ENCODE data around the gene REEP3.

The REEP3 gene

DNA sequence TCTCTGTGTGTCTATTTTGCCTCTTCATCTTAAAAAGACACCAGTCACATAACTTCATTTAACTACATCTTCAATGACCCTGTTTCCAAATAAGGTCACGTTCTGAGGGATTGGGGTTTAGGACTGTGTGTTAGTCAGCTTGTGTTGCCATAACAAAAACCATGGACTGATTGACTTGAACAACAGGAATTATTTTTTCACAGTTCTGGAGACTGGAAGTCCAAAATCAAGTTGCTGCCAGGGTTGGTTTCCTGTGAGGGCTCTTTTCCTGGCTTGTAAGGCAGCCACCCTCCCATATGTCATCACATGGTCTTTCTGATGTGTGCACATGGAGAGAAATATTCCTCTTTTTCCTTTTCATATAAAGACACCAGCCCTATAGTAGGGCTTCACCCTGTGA, 55.3 kb downstream of the REEP3 start:
- no peaks in the 10 kb centered on the region for H3K9me3 Mint-ChIP-seq
- CTCF ChIA-PET: no interaction called here
- H3K4me1 Mint-ChIP-seq: peaks cover 25% of the 10 kb centered on the region
- H3K27me3 Mint-ChIP-seq: no peaks in the 10 kb centered on the region
- H3K36me3 Mint-ChIP-seq: peaks cover 14% of the 10 kb centered on the region
- no peak overlapping the region for H3K27ac Mint-ChIP-seq
- H3K4me3 Mint-ChIP-seq: no peak overlapping the region
- no peak for DNase-seq

- H3K27ac Mint-ChIP-seq: no peak overlapping the region
- H3K27me3 Mint-ChIP-seq: no peaks in the 10 kb centered on the region
- H3K4me1 Mint-ChIP-seq: peaks cover 15% of the 10 kb centered on the region
- no peak for DNase-seq
- no peak overlapping the region for H3K4me3 Mint-ChIP-seq
- H3K9me3 Mint-ChIP-seq: no peaks in the 10 kb centered on the region
- CTCF ChIA-PET: no interaction called here
- peaks cover 13% of the 10 kb centered on the region for H3K36me3 Mint-ChIP-seq
Measured at GRCh38 chr10:63578501-63578900, 57.3 kb downstream of the REEP3 start.

GRCh38 chr10:63579371-63580014, 58.3 kb downstream of the REEP3 start:
- Mint-ChIP-seq H3K9me3 (no peaks in the 10 kb centered on the region), H3K27ac (no peak overlapping the region), H3K4me1 (peaks cover 11% of the 10 kb centered on the region), H3K4me3 (no peak overlapping the region), H3K36me3 (peaks cover 13% of the 10 kb centered on the region), H3K27me3 (no peaks in the 10 kb centered on the region)
- DNase-seq: no peak
- CTCF ChIA-PET: interaction anchor here (2.2 kb wide), 1 partner anchor 50 kb away, joined by 5 read pairs; no protein-coding TSS in a partner anchor

- H3K4me3 Mint-ChIP-seq: no peak overlapping the region
Measured at GRCh38 chr10:63582690-63583089, 61.5 kb downstream of the REEP3 start.

DNA sequence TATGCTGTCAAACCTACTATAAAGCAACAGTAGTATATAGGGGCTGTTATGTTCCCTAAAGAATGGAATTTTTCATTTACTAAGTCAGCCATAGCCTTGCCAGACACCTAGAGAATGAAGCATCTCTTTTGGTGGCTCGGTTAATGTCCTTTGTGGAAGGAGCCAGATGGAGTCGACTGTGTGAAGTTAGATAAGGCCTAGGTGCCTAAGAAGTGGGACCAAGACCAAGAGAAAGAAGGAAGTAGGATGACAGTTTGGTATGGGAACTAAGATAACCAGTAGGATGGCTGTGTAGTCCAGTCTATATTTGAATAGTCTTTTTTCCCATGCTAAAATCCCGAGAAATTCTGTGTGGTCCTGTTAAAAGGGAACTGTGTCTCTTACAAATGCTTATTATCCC, 62.2 kb downstream of the REEP3 start:
- Mint-ChIP-seq H3K27ac (no peak overlapping the region), H3K36me3 (no peaks in the 10 kb centered on the region), H3K9me3 (no peaks in the 10 kb centered on the region), H3K4me3 (no peak overlapping the region), H3K4me1 (no peaks in the 10 kb centered on the region), H3K27me3 (no peaks in the 10 kb centered on the region)
- DNase-seq: no peak
- CTCF ChIA-PET: no interaction called here

More at GRCh38 chr10:63582690-63583089, 61.5 kb downstream of the REEP3 start:
- no peaks in the 10 kb centered on the region for H3K9me3 Mint-ChIP-seq
- DNase-seq: no peak
- H3K4me1 Mint-ChIP-seq: no peaks in the 10 kb centered on the region
- CTCF ChIA-PET: interaction anchor here (2.1 kb wide), 1 partner anchor 137 kb away, joined by 6 read pairs; no protein-coding TSS in a partner anchor
- no peaks in the 10 kb centered on the region for H3K27me3 Mint-ChIP-seq
- H3K36me3 Mint-ChIP-seq: no peaks in the 10 kb centered on the region
- no peak overlapping the region for H3K27ac Mint-ChIP-seq

DNA sequence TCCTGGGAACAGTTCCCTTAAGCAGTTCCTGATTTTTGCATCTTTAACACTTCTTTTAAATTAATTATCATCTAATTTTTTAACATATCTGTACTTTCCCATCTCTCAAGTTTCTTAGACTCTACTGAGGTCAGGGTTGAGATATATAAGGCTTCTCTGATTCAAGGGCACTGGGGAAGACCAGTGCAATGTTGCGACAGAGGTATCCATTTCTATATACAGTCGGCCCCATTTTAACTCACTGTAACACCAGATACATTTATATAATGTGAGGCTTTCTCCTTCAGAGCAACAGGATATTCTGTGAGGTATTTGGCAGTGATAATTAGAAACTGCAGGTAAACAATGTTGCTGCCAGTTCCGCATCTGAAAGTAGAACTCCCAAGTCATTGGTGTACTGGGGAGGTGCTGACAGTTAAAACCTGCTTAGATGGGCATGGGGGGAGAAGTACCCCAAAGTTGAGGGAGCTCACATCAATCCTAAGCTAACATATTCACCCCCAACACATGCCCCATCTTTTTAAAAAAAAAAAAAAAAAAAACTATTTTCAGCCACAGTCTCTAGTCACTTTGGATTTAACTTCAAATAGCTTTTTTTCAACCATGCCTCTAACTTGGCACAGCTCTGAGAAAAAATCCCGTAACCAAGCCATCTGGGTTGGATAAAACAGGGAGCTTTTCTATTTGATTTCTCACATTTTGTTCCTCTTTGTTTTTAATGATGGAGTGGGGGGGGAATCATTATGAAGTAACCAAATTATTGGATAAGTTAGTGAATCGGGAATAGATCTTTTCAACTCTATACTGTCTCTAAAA, 62.9 kb downstream of the REEP3 start:
- H3K9me3 Mint-ChIP-seq: no peaks in the 10 kb centered on the region
- CTCF ChIA-PET: no interaction called here
- H3K4me1 Mint-ChIP-seq: no peaks in the 10 kb centered on the region
- no peak overlapping the region for H3K4me3 Mint-ChIP-seq
- H3K27ac Mint-ChIP-seq: no peak overlapping the region
- no peaks in the 10 kb centered on the region for H3K27me3 Mint-ChIP-seq
- no peaks in the 10 kb centered on the region for H3K36me3 Mint-ChIP-seq
- DNase-seq: no peak

DNA sequence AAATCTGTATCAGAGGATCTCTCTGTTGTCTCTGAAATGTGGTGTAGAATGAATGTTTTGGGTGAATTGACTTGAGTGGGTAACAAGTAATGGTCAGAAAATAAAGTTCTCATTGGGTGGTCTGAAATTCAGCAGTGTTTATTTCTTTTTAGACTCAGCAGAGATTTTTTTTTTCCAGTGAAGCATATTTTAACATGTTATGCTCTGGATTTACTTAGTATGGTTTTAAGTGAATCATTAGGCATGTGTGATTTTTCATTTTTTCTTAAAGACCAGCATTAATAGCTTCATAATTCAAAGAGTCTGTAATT, 63.5 kb downstream of the REEP3 start:
- no peak for DNase-seq
- Mint-ChIP-seq H3K9me3 (no peaks in the 10 kb centered on the region), H3K4me3 (no peak overlapping the region), H3K4me1 (peaks cover 2% of the 10 kb centered on the region), H3K27me3 (no peaks in the 10 kb centered on the region), H3K27ac (no peak overlapping the region), H3K36me3 (no peaks in the 10 kb centered on the region)
- CTCF ChIA-PET: no interaction called here

DNA sequence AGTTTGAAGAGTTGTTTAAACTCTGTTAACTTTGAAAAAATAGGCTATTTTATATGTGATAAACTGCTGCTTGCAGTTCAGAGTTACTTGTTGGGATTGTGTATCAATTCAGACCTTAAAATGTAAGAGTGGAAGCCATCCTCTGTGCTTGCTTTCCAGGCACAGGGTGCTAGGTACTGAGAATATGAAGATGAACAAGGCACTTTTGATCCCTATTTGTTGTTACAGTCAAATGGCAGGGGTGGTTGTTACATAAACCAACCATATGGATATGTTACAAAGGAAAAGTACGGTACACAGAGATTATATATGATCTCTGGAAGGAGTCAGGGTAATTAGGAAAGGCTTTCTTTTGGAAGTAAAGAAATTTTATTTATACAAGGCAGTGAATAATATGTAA, 63.8 kb downstream of the REEP3 start:
- CTCF ChIA-PET: no interaction called here
- no peaks in the 10 kb centered on the region for H3K36me3 Mint-ChIP-seq

GRCh38 chr10:63586043-63586442, 64.8 kb downstream of the REEP3 start:
- Mint-ChIP-seq H3K4me1 (peaks cover 2% of the 10 kb centered on the region), H3K27ac (no peak overlapping the region), H3K36me3 (peaks cover 1% of the 10 kb centered on the region), H3K27me3 (no peaks in the 10 kb centered on the region), H3K9me3 (no peaks in the 10 kb centered on the region), H3K4me3 (no peak overlapping the region)
- DNase-seq: no peak
- CTCF ChIA-PET: no interaction called here

More for the DNA sequence above, 63.8 kb downstream of the REEP3 start:
- H3K27me3 Mint-ChIP-seq: no peaks in the 10 kb centered on the region
- no peak overlapping the region for H3K4me3 Mint-ChIP-seq
- no peak overlapping the region for H3K27ac Mint-ChIP-seq
- H3K9me3 Mint-ChIP-seq: no peaks in the 10 kb centered on the region
- peaks cover 2% of the 10 kb centered on the region for H3K4me1 Mint-ChIP-seq
- no peak for DNase-seq

- H3K27ac Mint-ChIP-seq: no peak overlapping the region
- no peak for DNase-seq
- peaks cover 1% of the 10 kb centered on the region for H3K36me3 Mint-ChIP-seq
- H3K4me3 Mint-ChIP-seq: no peak overlapping the region
- CTCF ChIA-PET: no interaction called here
- no peaks in the 10 kb centered on the region for H3K9me3 Mint-ChIP-seq
- H3K4me1 Mint-ChIP-seq: peaks cover 2% of the 10 kb centered on the region
- no peaks in the 10 kb centered on the region for H3K27me3 Mint-ChIP-seq
Measured at GRCh38 chr10:63587191-63587590, 66.0 kb downstream of the REEP3 start.

DNA sequence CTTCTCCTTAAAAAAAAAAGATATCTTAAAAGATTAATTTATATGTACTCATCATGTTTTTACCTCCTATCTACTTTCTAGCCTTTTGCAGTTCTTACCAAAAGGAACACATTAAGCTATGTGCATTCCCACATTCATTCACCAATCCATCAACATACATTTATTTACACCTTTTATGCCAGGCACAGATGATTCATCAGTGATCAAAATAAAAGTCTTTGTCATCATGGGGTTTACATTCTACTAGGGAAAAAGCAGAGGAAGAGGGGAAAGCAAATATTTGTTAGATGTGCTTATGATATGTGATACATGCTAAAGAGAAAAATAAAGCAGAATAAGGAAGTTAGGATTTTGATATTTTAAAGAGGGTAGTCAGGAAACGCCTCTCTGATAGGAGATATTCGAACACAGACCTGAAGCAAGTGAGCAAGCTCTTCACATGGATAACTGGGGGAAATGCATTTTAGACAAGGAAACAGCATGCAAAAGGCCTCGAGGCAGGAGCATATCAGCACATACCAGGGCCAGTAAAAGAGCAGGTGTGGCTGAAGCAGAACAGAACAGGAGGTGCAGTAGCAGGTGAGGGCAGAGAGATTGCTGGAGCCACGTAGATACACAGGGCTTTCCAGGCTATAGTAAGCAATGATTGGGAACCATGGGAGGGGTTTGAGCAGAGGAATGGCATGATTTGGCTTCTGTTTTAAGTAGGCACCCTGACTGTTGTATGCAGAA, 67.4 kb downstream of the REEP3 start:
- Mint-ChIP-seq H3K9me3 (no peaks in the 10 kb centered on the region), H3K4me3 (no peak overlapping the region), H3K36me3 (peaks cover 1% of the 10 kb centered on the region), H3K27me3 (no peaks in the 10 kb centered on the region), H3K4me1 (peaks cover 2% of the 10 kb centered on the region), H3K27ac (no peak overlapping the region)
- CTCF ChIA-PET: no interaction called here
- no peak for DNase-seq

GRCh38 chr10:63591600-63592379, 70.6 kb downstream of the REEP3 start:
- no peaks in the 10 kb centered on the region for H3K9me3 Mint-ChIP-seq
- CTCF ChIA-PET: no interaction called here
- peaks cover 13% of the 10 kb centered on the region for H3K36me3 Mint-ChIP-seq
- H3K4me3 Mint-ChIP-seq: no peak overlapping the region
- DNase-seq: no peak
- peaks cover 2% of the 10 kb centered on the region for H3K4me1 Mint-ChIP-seq
- H3K27me3 Mint-ChIP-seq: no peaks in the 10 kb centered on the region
- no peak overlapping the region for H3K27ac Mint-ChIP-seq

DNA sequence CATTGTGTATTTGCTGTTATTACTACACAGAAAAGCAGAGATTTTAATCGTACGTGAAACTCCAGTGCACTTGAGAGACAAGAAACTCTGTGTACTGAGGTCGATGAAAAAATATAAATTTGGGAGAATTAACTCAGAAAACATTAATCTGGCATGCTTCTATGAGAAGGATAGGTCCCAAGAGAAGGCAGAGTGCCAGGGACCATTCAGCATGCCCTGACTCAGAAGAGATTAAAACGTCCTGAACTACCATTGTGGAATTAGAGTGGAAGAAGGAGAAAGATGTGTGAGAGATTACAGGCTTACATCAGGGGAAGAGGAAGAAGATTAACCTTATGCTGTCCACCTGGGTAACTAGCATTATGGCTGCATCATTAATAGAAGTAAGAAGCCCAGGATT, 72.4 kb downstream of the REEP3 start:
- H3K27ac Mint-ChIP-seq: no peak overlapping the region
- H3K4me3 Mint-ChIP-seq: no peak overlapping the region
- peaks cover 2% of the 10 kb centered on the region for H3K4me1 Mint-ChIP-seq
- no peaks in the 10 kb centered on the region for H3K9me3 Mint-ChIP-seq
- no peak for DNase-seq
- CTCF ChIA-PET: no interaction called here
- peaks cover 22% of the 10 kb centered on the region for H3K36me3 Mint-ChIP-seq
- no peaks in the 10 kb centered on the region for H3K27me3 Mint-ChIP-seq

GRCh38 chr10:63595072-63595471, 73.9 kb downstream of the REEP3 start:
- CTCF ChIA-PET: interaction anchor here (0.7 kb wide), 1 partner anchor 14 kb away, joined by 3 read pairs; no protein-coding TSS in a partner anchor
- DNase-seq: no peak
- no peaks in the 10 kb centered on the region for H3K9me3 Mint-ChIP-seq

More at GRCh38 chr10:63595072-63595471, 73.9 kb downstream of the REEP3 start:
- Mint-ChIP-seq H3K4me3 (no peak overlapping the region), H3K27me3 (no peaks in the 10 kb centered on the region), H3K27ac (no peak overlapping the region), H3K36me3 (peaks cover 29% of the 10 kb centered on the region), H3K4me1 (no peaks in the 10 kb centered on the region)

Measured in activated naive CD4-positive, alpha-beta T cell treated with anti-CD3 and anti-CD28 coated beads, Interleukin-2, amount 10 ng/mL, durations not matched to agents 7 days and 5 days (primary cell).